Right hindlimb (tissue), 1 donor: ENCODE measurements around the gene OPN1SW.

Experiments
- DNase-seq: peaks from one replicate; pipeline ENCODE4 v3.0.0-alpha.2; 2018

Gene OPN1SW

GRCh38 chr7:128731184-128731583 is 44.4 kb downstream of the OPN1SW start:
- no peak for DNase-seq

GRCh38 chr7:128729494-128729893 is 46.1 kb downstream of the OPN1SW start:
- no peak for DNase-seq

GRCh38 chr7:128728598-128728997 is 47.0 kb downstream of the OPN1SW start:
- DNase-seq: no peak

GRCh38 chr7:128727239-128727638 is 48.4 kb downstream of the OPN1SW start:
- DNase-seq: no peak

- no peak for DNase-seq
Observed at GRCh38 chr7:128726737-128727072, 48.9 kb downstream of the OPN1SW start.

- no peak for DNase-seq
Observed at GRCh38 chr7:128726059-128726736, 49.4 kb downstream of the OPN1SW start.

- no peak for DNase-seq
Observed at GRCh38 chr7:128725531-128725930, 50.1 kb downstream of the OPN1SW start.

GRCh38 chr7:128724743-128725142 is 50.9 kb downstream of the OPN1SW start:
- no peak for DNase-seq
